Astrocyte (in vitro differentiated cells and primary cell): ENCODE results near the gene IL24.

Experiments used
- CTCF ChIP-seq: IDR thresholded peaks from 2 replicates; pipeline ENCODE4 v1.5.1; 2011; ENCODE audit warnings: low read depth, mild to moderate bottlenecking, inconsistent platforms, low read length, moderate library complexity; ENCODE audit not compliant: insufficient read depth
- EZH2 ChIP-seq: IDR thresholded peaks from 2 replicates; pipeline ENCODE4 v1.6.1; 2012; ENCODE audit warnings: mild to moderate bottlenecking, low read length, inconsistent platforms; ENCODE audit not compliant: insufficient read depth

DNA sequence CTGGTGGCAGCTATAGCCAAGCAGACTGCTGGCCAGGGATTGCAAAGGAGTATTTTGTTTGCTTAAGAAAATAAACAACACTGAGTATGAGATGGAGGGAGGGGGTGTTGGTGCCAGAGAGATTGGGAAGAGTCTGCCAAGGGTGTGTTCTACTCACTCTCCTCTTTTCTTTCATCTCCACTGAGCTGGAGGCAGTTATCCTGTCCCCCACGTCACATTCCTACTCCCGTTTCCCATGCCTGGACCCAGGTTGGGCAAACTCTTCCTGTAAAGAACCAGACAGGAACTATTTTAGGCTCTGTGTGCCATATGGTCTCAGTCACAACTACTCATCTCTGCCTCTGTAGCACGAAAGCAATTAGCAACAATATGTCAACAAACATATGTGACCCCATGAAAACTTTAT is 1.4 kb upstream of the IL24 start:
- TF ChIP-seq EZH2 (no peak), CTCF (no peak)
